Stimulated activated CD8-positive, alpha-beta memory T cell treated with anti-CD3 and anti-CD28 coated beads, Interleukin-7, amount 100 ng/mL, for 4 hours (primary cell): ENCODE results near the gene UTS2R.
A peak's percentile ranks its signal among the peaks of the same experiment; 100 is the strongest.
"Not testable (repeated sequence)": the region's sequence is repeated elsewhere in the genome, so short reads cannot be mapped to it uniquely, and the experiment has no call there.

Experiments used
- DNase-seq, 2 donors: peaks; one replicate each; pipeline ENCODE4 v3.0.0-alpha.2; 2020; ENCODE audit warnings: low read depth in 2 of 2

Gene UTS2R

DNA sequence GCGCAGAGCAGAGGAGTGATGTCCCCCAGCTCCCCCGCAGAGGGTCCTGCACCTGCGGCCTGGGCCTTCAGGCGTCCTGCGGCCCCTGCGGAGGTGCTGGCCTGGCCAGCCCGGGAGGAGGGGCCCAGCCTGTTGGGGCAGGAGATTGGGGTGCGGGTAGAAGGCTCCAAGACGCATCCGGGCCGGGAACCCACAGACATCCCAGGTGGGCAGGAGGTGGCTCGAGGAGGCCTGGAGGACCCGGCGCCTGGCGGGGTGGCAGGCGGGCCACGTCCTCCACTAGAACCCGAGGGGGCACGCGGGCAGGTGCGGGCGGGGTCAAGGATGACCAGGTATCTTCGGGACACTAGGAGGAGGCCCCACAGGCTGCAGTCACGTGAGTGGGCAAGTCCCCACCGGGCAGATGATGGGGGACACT is 37.4 kb upstream of the UTS2R start:
- DNase-seq: no peak

DNA sequence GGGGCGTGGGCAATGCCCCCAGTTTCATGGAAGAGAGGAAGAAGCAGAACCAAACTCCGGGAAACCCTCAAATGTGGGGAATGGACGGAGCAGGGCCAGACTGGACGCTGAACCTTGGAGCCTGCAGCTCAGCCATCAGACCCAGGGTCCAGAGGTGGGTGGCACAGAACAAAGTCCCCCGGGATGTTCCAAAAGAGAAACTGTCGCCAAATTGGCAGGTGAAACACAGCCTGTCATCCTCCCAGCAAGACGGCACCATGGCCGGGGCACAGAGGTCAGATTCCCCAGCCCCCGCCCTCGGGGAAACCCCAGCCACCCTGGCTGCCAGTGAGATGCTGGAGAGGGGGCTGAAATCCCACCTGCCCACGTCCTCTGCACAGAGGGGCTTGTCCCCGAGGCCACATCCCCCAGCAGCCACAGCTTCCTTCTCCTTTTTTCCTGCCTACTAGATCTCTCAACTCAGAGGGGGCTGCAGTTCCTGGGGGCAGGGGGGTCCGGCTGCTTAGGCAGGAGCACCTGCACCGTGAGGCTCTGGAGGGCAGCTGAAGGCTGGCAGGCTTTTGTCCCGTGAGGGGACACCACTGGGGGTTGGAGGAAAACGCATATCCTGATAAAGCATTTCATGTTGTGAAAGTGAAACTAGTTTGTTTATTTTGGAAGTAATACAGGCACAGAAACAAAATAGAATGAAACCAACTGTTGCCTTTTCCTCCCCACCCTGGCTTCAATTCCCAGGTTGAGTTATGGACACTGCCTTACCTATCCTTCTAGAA is 36.8 kb upstream of the UTS2R start:
- DNase-seq: no peak

DNA sequence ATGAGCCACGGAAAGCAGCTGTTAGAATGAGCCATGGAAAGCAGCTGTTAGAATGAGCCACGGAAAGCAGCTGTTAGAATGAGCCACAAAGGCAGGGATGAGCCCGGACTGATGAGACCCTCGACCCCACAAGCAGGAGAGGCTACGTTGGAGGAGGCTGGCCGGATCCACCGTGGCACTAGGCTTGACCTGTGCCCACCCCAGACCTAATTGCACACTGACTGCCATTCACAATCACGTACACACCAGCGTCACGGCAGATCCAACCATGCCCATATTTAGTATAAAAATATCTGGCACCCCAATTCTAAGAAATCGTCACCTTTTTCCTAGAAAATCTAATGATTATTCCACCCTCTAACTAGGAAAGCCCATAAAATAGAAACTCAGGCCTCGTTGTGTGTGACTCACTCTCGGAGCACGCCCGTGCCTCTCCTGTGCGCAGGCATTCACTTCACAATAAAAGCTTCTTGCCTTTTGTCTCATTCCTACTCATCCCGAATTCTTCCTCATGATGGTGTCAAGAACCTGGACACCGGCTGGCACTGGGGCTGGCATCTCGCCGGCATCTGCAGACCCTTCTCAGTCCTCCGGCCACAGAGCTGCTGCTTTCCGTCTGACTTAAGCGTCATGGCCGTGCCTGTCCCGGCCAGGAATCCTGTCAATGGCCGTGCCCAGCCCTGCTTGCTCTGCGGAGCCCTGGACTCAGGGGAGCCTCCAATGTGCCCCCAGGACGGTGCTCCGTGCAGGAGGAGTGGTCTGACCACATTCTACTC is 32.5 kb upstream of the UTS2R start:
- no peak for DNase-seq

DNA sequence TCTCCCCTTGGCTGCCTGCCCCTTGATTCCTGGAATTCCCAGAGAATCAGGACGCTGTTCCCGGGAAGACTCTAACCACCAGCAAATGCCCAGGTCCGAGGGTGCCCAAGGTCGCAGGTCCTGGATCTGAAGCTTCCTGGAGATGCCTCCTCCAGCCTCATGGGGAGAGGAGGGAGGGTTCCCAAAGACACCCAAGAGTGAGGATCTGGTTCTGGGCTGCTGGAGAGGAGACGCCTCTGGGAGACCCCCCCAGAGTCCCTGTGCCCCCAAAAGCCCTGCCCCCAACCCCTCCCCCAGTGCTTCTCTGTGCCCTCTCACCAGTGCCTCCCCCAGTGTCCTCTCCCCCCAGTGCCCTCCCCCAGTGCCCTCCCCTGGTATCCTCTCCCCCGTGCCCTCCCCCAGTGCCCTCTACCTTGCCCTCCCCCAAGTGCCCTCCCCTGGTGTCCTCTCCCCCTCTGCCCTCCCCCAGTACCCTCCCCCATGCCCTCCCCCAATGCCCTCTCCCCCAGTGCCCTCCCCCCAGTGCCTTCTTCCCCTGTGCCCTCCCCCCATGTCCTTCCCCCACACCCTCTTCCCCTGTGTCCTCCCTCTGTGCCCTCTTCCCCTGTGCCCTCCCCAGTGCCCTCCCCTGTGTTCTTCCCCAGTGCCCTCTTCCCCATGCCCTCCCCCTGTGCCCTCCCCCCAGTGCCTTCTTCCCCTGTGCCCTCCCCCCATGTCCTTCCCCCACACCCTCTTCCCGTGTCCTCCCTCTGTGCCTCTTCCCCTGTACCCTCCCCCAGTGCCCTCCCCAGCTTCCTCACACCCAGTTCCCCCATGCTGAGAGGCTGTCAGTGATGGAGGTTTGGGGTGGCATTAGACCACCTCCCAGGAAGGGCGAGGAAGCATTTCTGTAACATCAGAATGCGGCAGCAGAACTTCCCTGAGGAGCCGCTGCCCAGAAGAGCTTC is 31.7 kb upstream of the UTS2R start:
- no peak for DNase-seq

DNA sequence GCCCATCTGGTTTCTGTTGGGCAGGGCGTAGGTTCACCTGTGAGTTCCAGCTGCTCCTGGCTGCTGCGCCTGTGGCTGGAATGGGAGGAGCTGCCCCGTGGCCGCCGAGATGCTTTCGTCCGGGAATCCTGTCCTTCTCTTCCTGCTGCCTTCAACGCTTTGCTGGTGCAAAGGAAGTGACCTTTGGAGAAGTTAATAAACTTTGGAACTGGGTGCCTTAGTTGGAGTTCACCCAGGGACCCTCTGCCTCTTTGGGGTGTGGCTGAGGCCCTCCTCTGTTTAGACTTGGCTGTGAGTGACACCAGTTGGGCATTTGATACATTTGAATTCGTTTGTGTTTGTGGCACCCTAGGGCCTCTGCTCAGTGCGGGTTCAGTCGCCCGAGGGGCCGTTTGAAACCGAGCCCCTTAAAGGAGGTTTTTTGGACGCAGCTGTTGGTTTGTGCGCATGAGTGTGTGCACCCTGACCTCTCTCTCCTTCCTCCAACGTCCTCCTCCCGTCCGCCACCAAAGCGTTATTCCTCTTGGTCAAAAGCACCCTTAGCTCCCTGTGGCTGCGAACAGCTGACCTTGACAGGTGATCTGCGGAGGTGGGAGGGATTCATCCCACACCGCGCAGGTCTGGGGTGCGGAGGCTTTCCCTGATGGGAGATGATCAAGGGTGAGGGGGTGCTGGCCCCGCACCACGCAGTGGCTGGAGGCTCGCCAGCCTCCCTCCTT is 29.0 kb upstream of the UTS2R start:
- no peak for DNase-seq

DNA sequence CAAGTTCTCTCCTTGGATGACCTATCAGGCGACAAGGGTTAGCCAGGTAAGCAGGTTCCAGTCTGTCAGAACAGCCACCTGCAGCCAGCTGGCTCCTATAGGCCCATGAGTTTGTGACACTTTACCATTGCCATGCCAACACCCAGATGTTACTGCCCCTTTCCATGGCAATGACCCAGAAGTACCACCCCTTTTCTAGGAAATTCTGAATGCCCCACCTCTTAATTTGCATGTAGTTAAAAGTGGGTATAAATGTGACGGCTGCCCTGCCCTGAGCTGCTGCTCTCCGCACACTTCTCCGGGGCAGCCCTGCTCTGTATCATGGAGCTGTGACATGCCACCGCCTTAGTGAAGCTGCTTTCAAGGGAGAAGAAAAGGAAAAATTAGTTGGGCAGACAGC is 28.0 kb upstream of the UTS2R start:
- DNase-seq: no peak

DNA sequence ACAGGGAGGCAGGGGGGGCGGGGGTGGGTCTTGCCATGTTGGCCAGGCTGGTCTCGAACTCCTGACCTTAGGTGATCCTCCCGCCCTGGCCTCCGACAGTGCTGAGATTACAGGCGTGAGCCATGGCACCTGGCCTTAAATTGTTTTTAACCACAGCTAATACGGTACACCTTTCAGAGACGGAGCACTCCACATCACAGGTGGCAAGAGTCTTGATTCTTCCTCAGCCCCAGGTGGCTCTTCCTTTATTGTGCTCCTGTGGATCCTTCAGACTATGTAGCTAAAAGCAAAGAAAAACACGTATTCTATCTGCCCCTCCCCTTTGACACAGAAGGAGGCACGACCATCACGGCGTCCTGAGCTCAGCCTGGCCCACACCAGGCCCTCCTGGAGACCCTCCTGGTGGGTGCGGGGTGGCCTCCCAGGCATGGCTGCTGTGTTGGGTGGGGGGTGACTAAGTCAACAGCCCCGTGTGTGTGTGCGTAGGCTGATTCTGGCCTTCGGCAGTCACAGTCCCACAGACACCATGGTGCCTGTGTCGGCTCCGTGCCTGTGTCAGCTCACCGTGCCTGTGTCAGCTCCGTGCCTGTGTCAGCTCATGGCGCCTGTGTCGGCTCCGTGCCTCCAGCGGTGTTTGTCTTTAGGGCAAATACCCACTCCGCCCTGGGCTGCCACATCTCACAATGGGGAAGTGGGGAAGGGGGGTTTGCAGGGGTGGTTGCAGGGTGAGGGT is 27.2 kb upstream of the UTS2R start:
- DNase-seq: no peak

DNA sequence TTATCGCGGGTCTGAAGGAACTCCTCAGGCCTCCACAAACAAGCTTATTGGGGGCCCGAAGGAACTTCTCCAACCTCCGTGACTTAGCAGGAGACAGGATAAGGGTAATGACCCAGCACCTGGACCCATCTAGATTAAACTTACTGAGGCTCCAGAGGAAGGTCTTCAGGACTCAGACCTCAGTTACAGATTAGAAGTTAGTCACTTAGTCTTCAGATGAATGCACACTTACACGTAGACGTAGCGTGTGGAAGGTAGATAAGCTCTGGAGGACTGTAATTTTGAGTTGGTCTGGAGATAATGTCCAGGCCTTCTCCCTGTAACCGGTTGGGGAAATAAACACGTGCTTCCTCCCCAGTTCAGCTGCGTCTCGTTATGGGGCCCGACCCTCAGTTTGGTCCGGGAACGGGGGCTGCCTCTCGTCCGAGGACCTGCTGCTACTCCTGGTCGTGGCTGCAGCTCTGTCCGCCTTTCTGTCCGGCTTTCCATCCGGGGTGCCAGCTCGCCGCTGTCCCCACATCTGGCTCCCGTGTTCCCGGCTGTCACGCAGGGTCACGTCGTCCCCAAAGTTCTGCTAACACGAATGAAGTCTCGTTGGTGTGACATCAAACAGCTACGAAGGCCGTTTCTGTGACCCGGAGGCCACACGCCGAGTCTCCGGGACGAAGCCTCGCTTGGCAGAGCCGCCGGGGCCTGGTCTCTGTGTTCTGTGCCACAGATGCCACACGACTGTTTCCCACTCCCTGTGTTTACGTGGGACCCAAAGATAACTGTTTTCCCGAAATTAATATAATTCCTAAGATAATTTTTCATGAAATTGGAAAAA is 26.2 kb upstream of the UTS2R start:
- no peak for DNase-seq

DNA sequence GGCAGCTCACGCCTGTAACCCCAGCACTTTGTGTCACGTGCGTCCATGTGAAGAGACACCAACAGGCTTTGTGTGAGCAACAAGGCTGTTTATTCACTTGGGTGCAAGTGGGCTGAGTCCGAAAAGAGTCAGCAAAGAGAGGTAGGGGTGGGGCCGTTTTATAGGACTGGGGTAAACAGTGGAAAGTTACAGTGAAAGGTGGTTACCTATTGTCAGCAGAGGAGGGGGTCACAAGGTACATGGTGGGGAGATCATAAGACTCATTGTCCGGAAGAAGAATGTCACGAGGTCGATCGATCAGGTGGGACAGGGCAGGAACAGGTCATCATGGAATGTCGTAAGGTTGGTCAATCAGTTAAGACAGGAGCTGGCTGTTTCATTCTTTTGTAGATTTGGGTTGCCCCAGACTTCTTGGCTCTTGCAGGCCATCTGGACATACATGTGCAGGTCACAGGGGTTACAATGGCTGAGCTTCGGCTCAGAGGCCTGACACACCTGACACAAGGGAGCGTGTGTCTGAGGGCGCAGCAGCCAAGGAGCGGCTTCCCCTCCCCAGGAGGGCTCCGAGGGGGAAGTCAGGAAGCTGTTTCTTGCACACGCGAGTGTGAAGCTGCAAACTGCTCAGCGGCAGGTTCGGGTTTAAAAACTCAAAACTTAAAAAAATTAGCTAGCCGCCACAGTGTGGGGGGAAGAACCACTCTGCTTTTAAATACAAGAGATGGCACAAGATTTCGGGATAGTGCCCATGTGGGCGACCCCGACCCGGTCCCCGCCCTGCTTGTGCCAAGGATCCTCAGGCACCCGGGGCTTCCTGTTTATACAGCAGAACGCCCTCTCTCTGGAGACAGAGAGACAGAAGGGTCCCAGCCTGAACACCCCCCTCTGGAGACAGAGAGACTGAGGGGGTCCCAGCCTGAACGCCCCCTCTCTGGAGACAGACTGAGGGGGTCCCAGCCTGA is 24.9 kb upstream of the UTS2R start:
- no peak for DNase-seq

DNA sequence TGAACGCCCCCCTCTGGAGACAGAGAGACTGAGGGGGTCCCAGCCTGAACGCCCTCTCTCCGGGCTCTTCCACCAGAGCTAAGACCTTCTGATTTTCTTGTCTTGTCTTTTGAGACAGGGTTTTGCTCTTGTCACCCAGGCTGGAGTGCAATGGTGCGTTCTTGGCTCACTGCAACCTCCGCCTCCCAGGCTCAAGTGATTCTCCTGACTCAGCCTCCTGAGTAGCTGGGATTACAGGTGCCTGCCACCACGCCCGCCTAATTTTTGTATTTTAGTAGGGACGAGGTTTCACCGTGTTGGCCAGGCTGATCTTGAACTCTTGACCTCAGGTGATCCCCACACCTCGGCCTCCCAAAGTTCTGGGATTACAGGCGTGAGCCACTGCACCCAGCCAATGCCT is 23.6 kb upstream of the UTS2R start:
- not testable (repeated sequence) for DNase-seq

DNA sequence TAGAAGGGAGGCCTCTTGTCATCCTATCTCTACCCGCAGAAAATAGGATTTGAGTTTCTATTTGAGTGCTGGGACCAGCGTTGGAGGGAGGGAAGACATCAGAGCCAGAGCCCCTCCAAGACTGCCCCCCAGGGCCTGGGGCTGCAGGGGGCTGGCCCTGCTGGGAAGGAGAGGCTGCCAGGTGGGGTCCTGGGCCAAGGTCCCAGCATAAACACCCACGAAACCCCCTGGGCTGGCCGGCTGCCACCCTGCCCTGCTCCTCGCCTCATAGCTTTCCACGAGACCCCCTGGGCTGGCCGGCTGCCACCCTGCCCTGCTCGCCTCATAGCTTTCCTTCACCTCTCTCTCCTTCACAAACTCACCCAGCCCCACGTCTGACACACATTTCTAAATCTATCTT is 23.1 kb upstream of the UTS2R start:
- no peak for DNase-seq

DNA sequence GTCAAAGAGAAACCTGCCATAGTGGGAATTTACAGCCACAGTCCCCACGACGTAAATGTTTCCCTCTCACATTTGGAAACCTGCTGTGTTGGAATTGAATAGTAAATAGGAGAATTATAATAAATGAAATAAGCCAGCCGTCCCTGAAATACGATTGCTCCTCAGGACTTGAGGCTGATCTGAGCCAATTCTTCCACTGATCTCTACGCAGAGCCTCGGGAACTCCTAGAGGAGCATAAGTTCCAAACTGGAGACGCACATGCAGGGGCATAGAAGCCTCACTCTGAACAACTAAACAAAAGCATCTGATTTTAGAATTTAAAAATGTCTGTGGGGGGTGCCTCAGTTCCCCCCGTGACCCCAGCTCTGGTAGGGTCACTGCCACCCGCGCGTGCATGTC is 22.7 kb upstream of the UTS2R start:
- no peak for DNase-seq

DNA sequence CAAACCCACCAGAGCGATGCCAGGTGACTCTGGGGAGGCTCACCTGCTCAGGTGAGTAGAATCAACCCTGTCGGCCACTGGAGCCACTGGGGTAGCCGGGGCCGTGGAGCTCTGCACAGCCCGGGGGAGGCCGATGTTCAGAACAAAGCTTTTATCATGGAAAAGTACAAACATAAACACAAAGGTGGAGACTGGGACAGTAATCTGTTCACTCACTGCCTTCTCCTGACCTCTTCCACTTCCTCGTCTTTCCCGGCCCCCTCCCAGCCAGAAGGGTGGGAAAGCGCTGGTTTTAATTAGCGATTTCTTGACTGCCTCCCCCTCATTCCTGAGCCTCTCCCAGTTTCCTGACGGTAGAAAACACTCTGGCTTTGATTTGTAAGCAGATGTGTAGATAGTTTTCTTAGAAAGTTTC is 22.3 kb upstream of the UTS2R start:
- DNase-seq: no peak

DNA sequence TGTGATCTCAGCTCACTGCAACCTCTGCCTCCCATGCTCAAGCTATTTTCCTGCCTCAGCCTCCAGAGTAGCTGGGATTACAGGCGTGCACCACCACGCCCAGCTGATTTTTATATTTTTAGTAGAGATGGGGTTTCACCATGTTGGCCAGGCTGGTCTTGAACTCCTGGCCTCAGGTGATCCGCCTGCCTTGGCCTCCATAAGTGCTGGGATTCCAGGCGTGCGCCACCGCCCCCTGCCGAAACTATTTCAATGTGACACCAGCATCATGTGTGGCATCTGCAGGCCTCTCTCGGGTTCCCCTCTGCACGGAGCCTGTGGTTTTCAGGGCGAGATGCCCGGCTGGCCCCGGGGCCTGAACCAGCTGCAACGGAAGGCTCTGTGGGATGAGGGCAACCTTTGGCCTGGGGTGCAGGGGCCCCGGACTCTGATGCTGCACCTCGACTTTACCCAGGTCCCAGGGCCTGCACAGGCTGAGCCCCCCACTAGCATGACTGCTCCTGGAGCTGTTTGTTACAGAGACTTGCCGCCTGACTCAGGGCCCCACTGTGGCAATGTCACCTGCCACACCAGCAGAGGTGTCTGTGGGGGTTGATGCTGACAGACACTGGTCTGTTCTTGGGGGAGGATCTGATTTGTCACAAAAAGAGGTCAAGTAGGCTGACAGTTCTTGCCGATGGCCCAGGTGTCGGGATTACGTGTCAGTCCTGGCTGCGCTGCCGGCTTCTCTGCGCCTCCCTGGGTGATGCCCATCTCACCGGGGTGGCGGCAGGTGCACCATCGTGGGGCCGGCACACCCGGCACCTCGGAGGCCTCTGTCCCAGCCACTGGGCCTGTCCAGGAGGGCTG is 21.2 kb upstream of the UTS2R start:
- DNase-seq: no peak

DNA sequence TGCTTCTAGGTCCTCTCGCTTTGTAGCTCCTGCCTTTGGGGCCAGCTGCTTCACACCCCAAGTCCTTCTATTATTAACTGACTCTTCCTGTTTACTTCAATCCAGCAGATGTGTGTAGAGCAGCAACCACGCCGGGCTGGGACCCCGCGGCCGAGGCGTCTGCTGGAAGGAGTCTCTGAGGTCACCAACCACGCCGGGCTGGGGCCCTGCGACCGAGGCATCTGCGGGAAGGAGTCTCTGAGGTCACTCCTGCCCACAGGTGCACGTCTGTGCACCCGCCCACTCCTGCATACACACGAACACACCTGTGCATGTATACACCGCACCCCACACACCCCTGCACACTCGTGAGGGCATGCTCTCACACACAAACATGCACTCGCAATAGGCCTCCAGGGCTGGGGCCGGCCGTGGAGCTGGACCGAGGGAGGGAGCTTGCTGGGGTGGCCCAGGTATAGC is 20.3 kb upstream of the UTS2R start:
- no peak for DNase-seq

DNA sequence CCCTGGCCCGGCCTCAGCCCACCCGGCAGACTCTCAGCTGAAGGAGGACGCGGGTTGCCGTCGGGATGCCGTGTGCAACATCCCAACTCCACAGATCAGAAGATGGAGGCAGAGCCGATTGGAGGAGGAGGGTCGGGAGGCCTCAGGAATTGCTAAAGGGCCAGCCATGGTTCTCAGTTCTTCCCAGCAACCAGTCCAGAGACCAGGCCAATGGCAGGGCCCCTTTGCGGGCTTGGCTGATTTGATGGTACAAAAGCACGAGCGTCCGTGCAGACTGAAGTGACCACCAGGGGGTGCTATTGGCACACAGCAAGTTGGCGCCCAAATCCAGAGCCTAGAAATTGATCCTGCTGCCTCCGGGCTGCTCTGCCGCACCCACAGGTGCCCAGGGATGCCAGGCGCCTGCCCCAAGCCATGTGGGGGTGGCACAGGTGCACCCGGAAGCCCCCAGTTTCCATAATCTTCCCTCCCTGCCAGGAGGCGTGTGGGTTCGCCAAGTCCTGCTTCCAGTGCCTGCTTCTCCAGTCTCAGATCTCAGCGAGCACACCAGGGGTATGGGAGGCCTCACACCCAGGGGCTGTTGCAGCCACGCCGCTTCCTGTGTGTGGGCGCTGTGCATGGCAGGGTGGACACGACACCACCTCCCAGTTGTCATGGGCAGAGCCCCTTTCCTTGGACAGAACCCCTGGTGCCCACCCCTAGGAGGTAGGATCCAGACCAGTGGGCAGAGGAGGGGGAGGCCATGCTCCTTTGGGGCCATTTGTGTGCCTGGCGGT is 19.7 kb upstream of the UTS2R start:
- DNase-seq: peak; percentile 60 to 65

DNA sequence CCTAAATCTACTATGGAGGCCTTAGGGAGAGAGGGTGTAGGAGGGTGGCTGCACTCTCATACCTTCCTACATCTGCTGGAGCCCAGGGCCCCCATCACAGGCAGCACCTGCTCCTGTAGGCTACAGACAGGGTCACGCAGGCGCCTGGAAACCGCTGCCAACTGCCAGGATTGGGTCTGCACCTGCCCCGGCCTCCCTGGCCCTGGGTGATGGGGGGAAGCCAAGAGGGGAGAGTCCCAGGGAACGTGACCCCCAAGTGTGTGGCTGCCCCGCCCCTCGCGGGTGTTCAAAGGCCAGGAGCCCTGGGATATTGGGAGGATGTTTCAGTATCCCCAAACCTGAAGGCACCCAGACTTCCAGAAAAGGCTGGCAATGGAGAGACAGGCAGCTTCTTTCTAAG is 18.1 kb upstream of the UTS2R start:
- DNase-seq: no peak
